Ovary (tissue), 9 donors: ENCODE measurements around the gene DHH. TPM values are rescaled to one million over a fixed set of nuclear protein-coding genes. Genes with fewer than 3 reads are reported as not detected.

Experiments used
- DNase-seq, 5 donors: peaks; one replicate each; pipeline ENCODE4 v3.0.0-alpha.2; 2019 to 2020
- H3K27ac ChIP-seq, 2 donors: fragments of 200-600 bp; one replicate each; pipeline versions ENCODE4 v1.5.1 to v1.8.0; 2019 to 2022
- H3K27me3 ChIP-seq: fragments of 200-600 bp; one replicate; pipeline ENCODE4 v1.8.0; 2022
- H3K36me3 ChIP-seq: fragments of 200-600 bp; sonication (generic); one replicate; pipeline ENCODE4 v1.5.1; 2019
- H3K4me1 ChIP-seq: one replicate; pipeline ENCODE4 v1.8.1; 2013; ENCODE audit warnings: mild to moderate bottlenecking, moderate library complexity; ENCODE audit not compliant: insufficient read depth
- H3K4me3 ChIP-seq: fragments of 200-600 bp; sonication (generic); one replicate; pipeline ENCODE4 v1.5.1; 2017
- H3K9me3 ChIP-seq, 2 donors: fragments of 200-600 bp in 1 of 2; sonication (generic) in 1 of 2; one replicate each; pipeline versions ENCODE4 v1.5.1 to v1.8.1; 2013 to 2019; ENCODE audit warnings: mild to moderate bottlenecking in 1 of 2, moderate library complexity in 1 of 2
- EP300 ChIP-seq: sonication (generic); formaldehyde crosslinking; IDR thresholded peaks from one replicate; pipeline ENCODE4 v1.6.1; 2017; ENCODE audit warnings: antibody characterized with exemption
- POLR2A ChIP-seq: fragments of 450-650 bp; IDR thresholded peaks from one replicate; pipeline ENCODE4 v1.6.1; 2017; ENCODE audit warnings: antibody characterized with exemption, mild to moderate bottlenecking, moderate library complexity
- WGBS, 3 donors: extraction: QIAGEN DNeasy Blood & Tissue Kit in 1 of 3; methylation state at CpG; one replicate each; pipeline versions ENCODE4 v1.1.5 to v1.1.7; 2013 to 2017; 5-methylcytosine and 5-hydroxymethylcytosine counted together
- intact Hi-C, 4 donors: fragments of 100-400 bp; cut with DNase I; formaldehyde crosslinking; loops; one replicate each; pipeline versions ENCODE4 v1.11.0 to v1.15.1; 2022 to 2023
- polyA plus RNA-seq, 2 donors: library from polyadenylated mRNA; stranded (reverse); fragments of 200-250 nt in 1 of 2; fragments of 350-450 nt in 1 of 2; fragmentation: Illumina TruSeq in 1 of 2; extraction: RNeasy Lipid Tissue Mini Kit (QIAGEN cat#74804) in 1 of 2; gene quantifications; one replicate each; pipeline ENCODE4 v1.2.3, GENCODE V29; 2013 to 2014
- total RNA-seq, 7 donors: library from RNA; depleted of rRNA in 2 of 7; stranded (reverse); fragments of >200 nt in 2 of 7; fragmentation: NEBNext Ultra II Directional in 3 of 7; extraction: Animal tissue kit (Norgen Biotek cat#: 25700) in 3 of 7; gene quantifications; one replicate each; pipeline versions ENCODE4 v1.1.0 to v1.2.4, GENCODE V29; 2016 to 2023
- TF ChIP-seq, protein P1 (sequence below), 3 donors: fragments of 450-650 bp in 2 of 3; fragments of 200-600 bp in 1 of 3; IDR thresholded peaks; one replicate each; pipeline versions ENCODE4 v1.5.1 to v1.8.0; 2016 to 2022; ENCODE audit warnings: antibody characterized with exemption in 3 of 3, mild to moderate bottlenecking in 1 of 3
- donor health status: DM: no; HTN: no; CAD: no; lungs with moderate emphysema.
- donor health status: DM: no; HTN: no; CAD: no.
- donor health status: Bipolar disorder and iron deficiency.
- donor health status: DM: yes; HTN: yes; CAD: no.
- donor health status: DM: no; HTN: no; CAD: no.
- donor health status: DM: yes; HTN: yes; CAD: no.

Gene DHH
- total and polyA plus RNA-seq, 9 donors: 0.20 to 1.4 (median 0.72) TPM

DNA sequence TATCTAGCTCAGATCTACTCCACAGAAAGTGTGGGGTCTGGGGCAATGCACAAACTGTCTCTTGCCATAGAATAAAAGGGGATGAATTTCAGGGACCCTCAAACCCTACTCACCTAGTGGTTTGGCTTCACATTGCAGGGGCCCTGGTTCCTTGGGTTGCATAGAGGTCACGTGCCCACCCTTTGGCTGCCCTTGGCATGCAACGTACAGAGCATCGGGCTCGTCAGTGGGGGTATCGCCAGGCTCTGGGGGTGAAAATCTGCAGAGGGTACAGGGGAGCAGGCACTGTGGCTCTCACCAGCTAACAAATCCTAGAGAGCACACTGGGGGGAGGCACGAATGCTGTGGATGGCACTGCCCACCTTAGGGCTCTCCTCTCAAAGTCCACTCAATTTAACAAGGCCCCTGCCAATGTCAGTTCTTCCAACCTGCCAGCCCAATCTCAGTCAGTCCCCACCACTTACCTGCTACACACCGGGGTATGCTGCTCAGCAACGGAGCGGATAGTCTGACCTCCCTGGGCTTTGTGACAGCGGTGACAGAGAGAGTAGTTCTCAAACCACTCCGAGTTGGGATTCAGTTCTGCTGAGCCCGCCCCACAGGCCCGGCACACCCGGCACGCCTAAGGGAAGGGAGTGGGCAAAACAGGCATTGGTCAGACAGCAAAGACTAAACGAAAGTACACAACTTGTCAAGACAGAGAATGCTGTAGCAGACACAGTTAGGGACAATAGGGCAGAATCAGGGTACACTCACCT is 42.0 kb downstream of the DHH start:
- 80 to 86% (median 83%) methylated on average over 16 of the region's 16 CpGs for WGBS, 3 donors
- H3K27ac ChIP-seq: no peak overlapping the region
- DNase-seq: peak in 1 of 5 donors; percentile 12
- H3K4me3 ChIP-seq: no peak overlapping the region
- H3K27me3 ChIP-seq: no peaks in the 10 kb centered on the region
- no peaks in the 10 kb centered on the region for H3K36me3 ChIP-seq
- TF ChIP-seq, protein P1, sequence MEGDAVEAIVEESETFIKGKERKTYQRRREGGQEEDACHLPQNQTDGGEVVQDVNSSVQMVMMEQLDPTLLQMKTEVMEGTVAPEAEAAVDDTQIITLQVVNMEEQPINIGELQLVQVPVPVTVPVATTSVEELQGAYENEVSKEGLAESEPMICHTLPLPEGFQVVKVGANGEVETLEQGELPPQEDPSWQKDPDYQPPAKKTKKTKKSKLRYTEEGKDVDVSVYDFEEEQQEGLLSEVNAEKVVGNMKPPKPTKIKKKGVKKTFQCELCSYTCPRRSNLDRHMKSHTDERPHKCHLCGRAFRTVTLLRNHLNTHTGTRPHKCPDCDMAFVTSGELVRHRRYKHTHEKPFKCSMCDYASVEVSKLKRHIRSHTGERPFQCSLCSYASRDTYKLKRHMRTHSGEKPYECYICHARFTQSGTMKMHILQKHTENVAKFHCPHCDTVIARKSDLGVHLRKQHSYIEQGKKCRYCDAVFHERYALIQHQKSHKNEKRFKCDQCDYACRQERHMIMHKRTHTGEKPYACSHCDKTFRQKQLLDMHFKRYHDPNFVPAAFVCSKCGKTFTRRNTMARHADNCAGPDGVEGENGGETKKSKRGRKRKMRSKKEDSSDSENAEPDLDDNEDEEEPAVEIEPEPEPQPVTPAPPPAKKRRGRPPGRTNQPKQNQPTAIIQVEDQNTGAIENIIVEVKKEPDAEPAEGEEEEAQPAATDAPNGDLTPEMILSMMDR (IDR thresholded peaks at IDR 0.05): no peak
- TF ChIP-seq POLR2A (no peak), EP300 (no peak)
- intact Hi-C loops: no loop called here
- no peaks in the 10 kb centered on the region for H3K9me3 ChIP-seq
- H3K4me1 ChIP-seq: peaks cover 10% of the 10 kb centered on the region

- DNase-seq: peak in 1 of 5 donors; percentile 18
- no peaks in the 10 kb centered on the region for H3K27me3 ChIP-seq
- no peak overlapping the region for H3K27ac ChIP-seq
- TF ChIP-seq, protein P1 (IDR thresholded peaks at IDR 0.05): no peak
- no peak for TF ChIP-seq EP300
- peaks cover 9% of the 10 kb centered on the region for H3K4me1 ChIP-seq
- WGBS, 3 donors: 80 to 83% (median 82%) methylated on average over 20 of the region's 20 CpGs
- H3K36me3 ChIP-seq: no peaks in the 10 kb centered on the region
- no peak overlapping the region for H3K4me3 ChIP-seq
- no peaks in the 10 kb centered on the region for H3K9me3 ChIP-seq
- intact Hi-C loops: no loop called here
Observed at GRCh38 chr12:49051777-49052438, 42.7 kb downstream of the DHH start.

DNA sequence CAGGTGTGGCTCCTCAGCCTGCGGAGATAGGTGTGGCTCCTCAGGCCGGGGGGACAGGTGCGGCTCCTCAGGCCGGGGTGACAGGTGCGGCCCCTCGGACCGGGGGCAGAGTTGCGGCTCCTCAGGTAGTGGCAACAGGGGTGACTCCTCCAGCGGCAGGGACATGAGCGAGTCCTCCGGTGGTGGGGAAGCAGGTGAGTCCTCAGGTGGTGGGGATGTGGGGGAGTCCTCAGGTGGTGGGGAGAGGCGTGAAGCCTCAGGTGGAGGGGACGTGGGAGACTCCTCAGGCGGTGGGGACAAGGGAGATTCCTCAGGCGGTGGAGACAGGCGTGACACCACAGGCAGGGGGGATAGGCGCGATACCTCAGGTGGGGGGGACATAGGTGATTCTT is 43.2 kb downstream of the DHH start:
- 88 to 90% (median 89%) methylated on average over 18 of the region's 18 CpGs for WGBS, 3 donors
- intact Hi-C loops: no loop called here
- Histone ChIP-seq H3K9me3 (no peaks in the 10 kb centered on the region), H3K27me3 (no peaks in the 10 kb centered on the region), H3K27ac (no peak overlapping the region), H3K4me3 (no peak overlapping the region), H3K4me1 (peaks cover 6% of the 10 kb centered on the region), H3K36me3 (no peaks in the 10 kb centered on the region)
- no peak for DNase-seq
- TF ChIP-seq POLR2A (no peak), EP300 (no peak)
- TF ChIP-seq, protein P1 (IDR thresholded peaks at IDR 0.05): no peak

GRCh38 chr12:49050507-49051372 is 43.9 kb downstream of the DHH start:
- no peaks in the 10 kb centered on the region for H3K27me3 ChIP-seq
- no peaks in the 10 kb centered on the region for H3K9me3 ChIP-seq
- TF ChIP-seq, protein P1 (IDR thresholded peaks at IDR 0.05): no peak
- no peak for TF ChIP-seq POLR2A
- no peak for TF ChIP-seq EP300
- H3K4me1 ChIP-seq: peaks cover 2% of the 10 kb centered on the region
- H3K27ac ChIP-seq: no peak overlapping the region
- no peak overlapping the region for H3K4me3 ChIP-seq
- 80 to 91% (median 81%) methylated on average over 12 to 13 of the region's 13 CpGs for WGBS, 3 donors
- DNase-seq: no peak
- H3K36me3 ChIP-seq: no peaks in the 10 kb centered on the region
- intact Hi-C loops: no loop called here
